GM12872 (cell line): Measurements from ENCODE around the gene BANF2.

Experiments used
- CTCF ChIP-seq: IDR thresholded peaks from 3 replicates; pipeline ENCODE4 v1.5.1; 2011; ENCODE audit warnings: low read depth, mild to moderate bottlenecking, low read length, moderate library complexity; ENCODE audit not compliant: insufficient read depth

BANF2 gene

GRCh38 chr20:17660667-17661066, 39.1 kb upstream of the BANF2 start:
- no peak for TF ChIP-seq CTCF

GRCh38 chr20:17661121-17661744, 38.5 kb upstream of the BANF2 start:
- no peak for TF ChIP-seq CTCF

DNA sequence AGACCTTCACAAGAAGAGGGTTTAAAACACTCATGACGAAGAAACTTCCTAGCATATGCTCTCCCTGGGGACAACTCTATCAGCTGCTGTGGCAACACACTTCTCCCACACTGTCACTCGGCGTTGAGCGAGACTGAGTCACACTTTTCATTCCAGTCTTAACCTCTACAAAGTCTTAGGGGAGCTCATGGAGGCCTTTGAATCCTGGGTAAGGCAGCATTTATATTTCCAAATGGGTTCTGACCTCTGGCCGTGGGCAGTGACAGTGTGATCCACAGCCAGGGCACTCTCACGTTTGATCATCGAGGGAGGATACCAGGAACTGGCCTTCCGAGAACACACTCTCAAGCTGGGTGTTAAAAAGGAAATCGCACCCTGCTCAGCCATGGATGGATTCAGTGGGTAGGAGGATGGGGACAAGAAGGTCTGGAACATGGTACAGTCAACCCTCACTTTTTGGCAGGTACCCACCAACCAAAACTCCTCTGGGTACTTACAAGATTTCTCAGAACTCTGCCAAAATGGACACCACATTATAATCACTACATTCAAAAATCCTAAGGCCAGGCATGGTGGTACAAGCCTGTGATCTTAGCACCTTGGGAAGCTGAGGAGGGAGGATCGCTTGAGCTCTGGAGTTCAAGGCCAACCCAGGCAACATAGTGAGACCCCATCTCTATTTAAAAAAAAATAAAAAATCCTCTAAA, 37.3 kb upstream of the BANF2 start:
- no peak for TF ChIP-seq CTCF

- no peak for TF ChIP-seq CTCF
These were observed 36.7 kb upstream of the BANF2 start for GRCh38 chr20:17663040-17663399.

DNA sequence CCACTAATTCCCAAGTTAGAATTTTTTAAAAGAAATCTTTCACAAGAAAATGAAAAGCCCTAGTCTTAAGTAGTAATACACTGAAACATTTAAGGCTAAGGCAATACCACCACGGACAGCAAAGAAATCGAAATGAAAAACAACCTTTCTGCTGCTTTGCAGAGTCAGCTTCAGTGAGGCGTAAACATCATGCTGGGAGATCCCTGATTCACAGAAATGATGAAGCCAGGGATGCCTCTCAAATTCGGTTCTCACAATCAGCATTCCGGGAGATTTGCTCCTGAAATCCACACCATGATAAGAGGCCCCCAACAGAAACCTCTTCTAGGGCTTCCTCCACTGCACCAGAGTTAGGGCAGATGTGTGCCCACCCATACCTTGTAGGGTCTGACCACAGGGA, 36.3 kb upstream of the BANF2 start:
- no peak for TF ChIP-seq CTCF

GRCh38 chr20:17664025-17664633, 35.6 kb upstream of the BANF2 start:
- no peak for TF ChIP-seq CTCF

DNA sequence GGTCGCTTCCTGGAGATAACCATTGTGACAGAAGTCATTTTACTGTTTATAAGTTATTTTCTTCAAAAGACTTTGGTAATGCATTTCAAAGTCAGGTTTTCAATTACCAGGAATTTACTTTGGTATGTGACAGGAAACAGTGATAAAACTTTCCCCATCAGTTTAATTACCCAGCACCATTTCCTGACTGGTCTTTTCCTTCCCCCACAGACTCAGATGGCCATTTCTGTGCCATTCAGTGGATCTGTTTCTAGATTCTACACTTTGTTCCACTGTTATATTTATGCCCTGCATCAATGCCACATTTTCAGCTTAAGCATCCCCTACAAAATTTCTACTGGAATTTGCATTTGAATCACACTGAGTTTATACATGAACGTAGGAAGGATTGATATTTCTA, 34.0 kb upstream of the BANF2 start:
- TF ChIP-seq CTCF = no peak
